Smooth muscle cell of the coronary artery (primary cell): ENCODE results near the gene ADRA2B. TPM values are rescaled to one million over a fixed set of nuclear protein-coding genes. Genes with fewer than 3 reads are reported as not detected.

Experiments used
- total RNA-seq: library from RNA; depleted of rRNA; stranded (reverse); fragments of >200 nt; gene quantifications from 2 replicates; pipeline ENCODE4 v1.2.3, GENCODE V29; 2014; ENCODE audit warnings: low replicate concordance

The ADRA2B gene
- total RNA-seq: 3.5 TPM in 1 of 2 replicates, not detected in the other

DNA sequence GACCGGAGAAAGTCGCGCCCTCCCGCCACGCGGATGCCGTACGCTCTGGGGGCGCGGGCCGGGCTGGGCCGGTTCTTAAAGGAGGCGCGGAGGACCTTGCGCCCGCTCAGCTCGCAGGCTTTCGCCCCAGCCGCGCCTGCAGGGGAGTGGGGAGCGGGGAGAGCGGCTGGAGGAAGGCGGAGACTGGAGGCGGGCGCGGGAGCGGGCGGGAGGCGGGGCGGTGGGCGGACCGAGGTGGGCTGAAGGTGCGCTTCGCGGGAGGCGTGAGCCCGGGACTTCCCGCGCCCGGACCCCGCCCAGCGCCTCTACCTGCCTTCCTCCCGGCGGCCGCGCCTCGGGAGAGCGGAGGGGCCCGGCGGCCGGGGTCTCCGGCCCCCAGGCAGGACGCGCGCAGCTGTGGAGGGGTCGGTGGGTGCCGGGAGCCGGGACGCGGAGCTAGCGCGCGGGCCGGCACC, at the start of gene ADRA2B:
Gene ADRA2B (minus strand): TSS at position 148 of the 455 bp plus-strand sequence. CDS start 422 bp downstream, outside the sequence.

DNA sequence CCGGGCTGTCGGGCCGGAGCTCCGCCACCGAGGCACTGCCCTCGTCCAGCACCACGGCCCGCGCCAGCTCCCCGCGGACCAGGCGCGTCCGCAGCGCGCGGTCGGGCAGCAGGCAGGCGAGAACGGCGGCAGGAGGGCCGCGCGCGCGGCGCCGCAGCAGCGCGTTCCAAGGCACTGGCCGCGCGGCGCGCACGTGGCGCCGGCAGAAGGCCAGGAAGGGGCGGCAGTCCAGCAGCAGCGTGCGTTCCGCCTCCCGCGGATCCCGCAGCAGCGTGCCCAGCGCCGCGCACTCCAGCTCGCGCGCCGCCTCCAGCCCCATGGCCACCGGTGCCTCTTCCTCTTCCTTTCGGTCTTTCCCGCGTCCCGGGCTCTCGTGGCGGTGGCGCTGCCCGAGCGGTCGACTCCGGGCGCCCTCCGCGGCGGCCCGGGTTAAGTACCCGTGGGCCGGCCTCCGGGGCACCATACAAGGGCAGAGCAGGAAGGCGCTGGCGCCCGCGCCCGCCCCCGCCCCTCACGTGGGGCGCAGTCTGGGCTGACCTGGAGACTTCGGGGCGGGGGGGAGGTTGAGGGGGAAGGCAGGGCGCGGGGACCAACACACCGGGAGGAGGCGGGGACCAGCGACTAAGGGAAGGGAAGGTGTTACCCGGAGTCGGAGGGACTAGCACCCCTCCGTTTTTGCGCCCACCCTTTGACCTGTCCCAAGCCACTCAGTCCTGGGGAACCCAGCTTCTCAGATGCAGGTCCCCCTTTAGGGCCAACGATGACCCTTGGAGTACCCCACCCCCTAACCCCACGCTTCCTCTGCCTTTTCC, 28.9 kb upstream of the ADRA2B start, which contains the start of gene DUSP2:
Gene DUSP2 (minus strand): TSS at position 405 of the 812 bp plus-strand sequence. CDS start 86 bp downstream, at position 319.

DNA sequence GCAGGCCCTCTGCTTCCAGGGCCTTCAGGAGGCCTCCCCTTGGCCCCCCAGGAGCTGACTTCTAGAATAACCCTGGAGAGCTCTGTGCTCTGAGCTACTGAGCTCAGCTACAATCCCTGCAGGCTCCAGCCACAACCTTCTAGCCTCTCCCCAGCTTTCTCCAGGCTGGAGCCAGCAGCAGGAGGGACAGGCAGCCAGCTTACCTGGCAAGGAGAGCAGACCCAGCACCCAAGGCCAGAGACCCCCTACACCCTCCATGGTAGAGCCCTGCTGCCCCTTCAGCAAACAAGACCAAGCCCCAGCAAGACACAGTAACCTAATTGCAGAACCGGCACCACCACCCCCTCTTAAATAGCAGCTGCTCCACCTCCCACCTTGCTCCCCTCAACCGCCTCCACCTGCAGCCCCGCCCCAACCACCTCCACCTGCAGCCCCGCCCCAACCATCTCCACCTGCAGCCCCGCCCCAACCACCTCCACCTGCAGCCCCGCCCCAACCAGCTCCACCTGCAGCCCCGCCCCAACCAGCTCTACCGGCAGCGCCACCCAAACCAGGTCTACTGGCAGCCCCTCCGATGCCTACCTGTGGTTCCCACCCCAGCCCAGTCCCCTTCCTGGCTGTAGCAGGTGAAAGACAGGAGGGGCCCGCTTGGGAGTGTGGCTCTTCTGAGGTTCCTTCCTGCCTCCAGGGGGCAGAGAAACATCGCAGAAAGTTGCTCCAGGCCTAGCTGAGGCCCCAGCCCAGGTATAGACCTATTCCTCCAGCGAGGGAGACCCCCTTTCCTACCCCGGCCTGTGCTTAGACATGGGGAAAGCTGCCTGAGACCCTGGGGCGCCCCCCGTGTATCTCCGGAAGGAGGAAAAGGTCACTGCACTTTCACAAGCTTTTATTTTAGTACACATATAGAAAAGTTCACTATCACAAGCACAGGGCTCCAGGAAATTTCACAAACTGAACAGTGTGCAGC, 22.1 kb upstream of the ADRA2B start, which contains the start of gene ASTL:
Gene ASTL (minus strand): TSS at position 324 of the 967 bp plus-strand sequence. CDS start 66 bp downstream, at position 258.

Other genes with a start within 250 kb of the ADRA2B start
- gene ANKRD36C, start 124.7 kb downstream of the ADRA2B start, total RNA-seq: 24.8 and 25.1 TPM in 2 replicates
- gene GPAT2, start 81.7 kb downstream of the ADRA2B start, total RNA-seq: 1.9 and 12.7 TPM in 2 replicates
- gene ASTL, start 21.9 kb upstream of the ADRA2B start, total RNA-seq: not detected in 2 replicates
- gene DUSP2, start 28.9 kb upstream of the ADRA2B start, total RNA-seq: 0.12 and 0.38 TPM in 2 replicates
- 82.5 and 111 TPM in 2 replicates for gene STARD7, start 92.3 kb upstream of the ADRA2B start, total RNA-seq
- gene TMEM127, start 149.4 kb upstream of the ADRA2B start, total RNA-seq: 12.4 and 13.9 TPM in 2 replicates
- 49.0 and 70.7 TPM in 2 replicates for gene CIAO1, start 149.7 kb upstream of the ADRA2B start, total RNA-seq
- 41.7 and 59.6 TPM in 2 replicates for gene SNRNP200, start 189.0 kb upstream of the ADRA2B start, total RNA-seq
- gene ITPRIPL1, start 208.7 kb upstream of the ADRA2B start, total RNA-seq: 0.75 and 1.2 TPM in 2 replicates
- gene NCAPH, start 219.2 kb upstream of the ADRA2B start, total RNA-seq: 1.1 and 5.7 TPM in 2 replicates